HepG2 (cell line): ENCODE results near the gene UBB. TPM values are rescaled to one million over a fixed set of nuclear protein-coding genes. Genes with fewer than 3 reads are reported as not detected.

Experiments used
- CEBPG ChIP-seq: IDR thresholded peaks from 2 replicates; pipeline ENCODE4 v1.6.1; 2016
- HNRNPUL1 ChIP-seq: fragments of 200-400 bp; formaldehyde crosslinking; IDR thresholded peaks from 2 replicates; pipeline ENCODE4 v1.6.1; 2017; ENCODE audit warnings: low read depth, mild to moderate bottlenecking, low read length, moderate library complexity
- KAT2B ChIP-seq: fragments of 150-350 bp; IDR thresholded peaks from 2 replicates; pipeline ENCODE4 v1.6.1; 2014; ENCODE audit warnings: low read depth, low read length, borderline replicate concordance
- KLF11 ChIP-seq: IDR thresholded peaks from 2 replicates; pipeline ENCODE4 v1.6.1; 2016; ENCODE audit warnings: missing compliant biosample characterization
- PRDM4 ChIP-seq: sonication (generic); formaldehyde crosslinking; IDR thresholded peaks from 2 replicates; pipeline ENCODE4 v1.9.0; 2021; ENCODE audit warnings: missing genetic modification reagents, borderline replicate concordance
- RBAK ChIP-seq: sonication (generic); formaldehyde crosslinking; IDR thresholded peaks from 2 replicates; pipeline ENCODE4 v1.5.1; 2020; ENCODE audit warnings: mild to moderate bottlenecking, missing genetic modification reagents
- REXO4 ChIP-seq: sonication (generic); formaldehyde crosslinking; IDR thresholded peaks from 2 replicates; pipeline ENCODE4 v1.8.0; 2022; ENCODE audit warnings: missing genetic modification reagents, mild to moderate bottlenecking, borderline replicate concordance
- RFX1 ChIP-seq: fragments of 450-650 bp; IDR thresholded peaks from 2 replicates; pipeline ENCODE4 v1.6.1; 2017
- RFXAP ChIP-seq: sonication (generic); formaldehyde crosslinking; IDR thresholded peaks from 2 replicates; pipeline ENCODE4 v1.4.0; 2020; ENCODE audit warnings: missing genetic modification reagents, borderline replicate concordance
- RXRA ChIP-seq: sonication (generic); formaldehyde crosslinking; IDR thresholded peaks from 2 replicates; pipeline ENCODE4 v1.5.1; 2020; ENCODE audit warnings: missing genetic modification reagents
- SATB2 ChIP-seq: sonication (generic); formaldehyde crosslinking; IDR thresholded peaks from 2 replicates; pipeline ENCODE4 v1.5.0; 2020; ENCODE audit warnings: missing genetic modification reagents
- SMC3 ChIP-seq: IDR thresholded peaks from 2 replicates; pipeline ENCODE4 v1.6.1; 2011; ENCODE audit warnings: low read length, improper control_type of control experiment
- TMF1 ChIP-seq: sonication (generic); formaldehyde crosslinking; IDR thresholded peaks from 2 replicates; pipeline ENCODE4 v1.8.1; 2022; ENCODE audit warnings: low read depth, missing genetic modification reagents
- YEATS2 ChIP-seq: sonication (generic); formaldehyde crosslinking; IDR thresholded peaks from 2 replicates; pipeline ENCODE4 v1.4.0; 2020; ENCODE audit warnings: missing genetic modification reagents, borderline replicate concordance
- ZBTB39 ChIP-seq: sonication (generic); formaldehyde crosslinking; IDR thresholded peaks from 2 replicates; pipeline ENCODE4 v1.5.0; 2020; ENCODE audit warnings: missing genetic modification reagents
- ZFP36L1 ChIP-seq: sonication (generic); formaldehyde crosslinking; IDR thresholded peaks from 2 replicates; pipeline ENCODE4 v1.8.0; 2022; ENCODE audit warnings: mild to moderate bottlenecking, missing genetic modification reagents, moderate library complexity
- ZNF12 ChIP-seq: sonication (generic); formaldehyde crosslinking; IDR thresholded peaks from 2 replicates; pipeline ENCODE4 v1.5.0; 2020; ENCODE audit warnings: missing genetic modification reagents
- ZNF224 ChIP-seq: sonication (generic); formaldehyde crosslinking; IDR thresholded peaks from 2 replicates; pipeline ENCODE4 v1.5.0; 2020; ENCODE audit warnings: mild to moderate bottlenecking, missing genetic modification reagents
- ZNF709 ChIP-seq: sonication (generic); formaldehyde crosslinking; IDR thresholded peaks from 2 replicates; pipeline ENCODE4 v1.5.0; 2020; ENCODE audit warnings: mild to moderate bottlenecking, missing genetic modification reagents
- ZNF766 ChIP-seq: sonication (generic); formaldehyde crosslinking; IDR thresholded peaks from 2 replicates; pipeline ENCODE4 v1.5.0; 2020; ENCODE audit warnings: missing genetic modification reagents, borderline replicate concordance
- ZNF768 ChIP-seq: sonication (generic); formaldehyde crosslinking; IDR thresholded peaks from 2 replicates; pipeline ENCODE4 v1.4.0; 2020; ENCODE audit warnings: missing genetic modification reagents
- polyA plus RNA-seq, 8 experiments: library from polyadenylated mRNA; depleted of rRNA in 3 of 8; stranded (reverse) in 7 of 8; unstranded in 1 of 8; fragments of >200 nt; fragmentation: Illumina TruSeq in 4 of 8; extraction: Trizol in 4 of 8; gene quantifications; 2 replicates each; pipeline versions ENCODE4 v1.2.1 to v1.2.3, GENCODE V29; 2011 to 2016; ENCODE audit warnings: low read depth in 4 of 8, missing spikeins in 1 of 8, mixed read lengths in 1 of 8; ENCODE audit not compliant: insufficient read depth in 1 of 8
- total RNA-seq, 5 experiments: library from RNA; depleted of rRNA; stranded (reverse); fragments of >200 nt; fragmentation: Illumina TruSeq; extraction: Trizol; gene quantifications; 2 replicates each; pipeline ENCODE4 v1.2.3, GENCODE V29; 2016; ENCODE audit warnings: low read depth in 1 of 5
- TF ChIP-seq, protein P1 (sequence below): sonication (generic); formaldehyde crosslinking; IDR thresholded peaks from 2 replicates; pipeline ENCODE4 v1.4.0; 2020; ENCODE audit warnings: missing genetic modification reagents, borderline replicate concordance
- TF ChIP-seq, protein P2 (sequence below): IDR thresholded peaks from 2 replicates; pipeline ENCODE4 v1.6.1; 2016; ENCODE audit warnings: missing compliant biosample characterization, missing genetic modification reagents, borderline replicate concordance

UBB gene
- total and polyA plus RNA-seq, 2 of the 13 experiments (the other 11 are each of a cell fraction or from before 2014, with no cell fraction given): 1,130 to 2,066 TPM

DNA sequence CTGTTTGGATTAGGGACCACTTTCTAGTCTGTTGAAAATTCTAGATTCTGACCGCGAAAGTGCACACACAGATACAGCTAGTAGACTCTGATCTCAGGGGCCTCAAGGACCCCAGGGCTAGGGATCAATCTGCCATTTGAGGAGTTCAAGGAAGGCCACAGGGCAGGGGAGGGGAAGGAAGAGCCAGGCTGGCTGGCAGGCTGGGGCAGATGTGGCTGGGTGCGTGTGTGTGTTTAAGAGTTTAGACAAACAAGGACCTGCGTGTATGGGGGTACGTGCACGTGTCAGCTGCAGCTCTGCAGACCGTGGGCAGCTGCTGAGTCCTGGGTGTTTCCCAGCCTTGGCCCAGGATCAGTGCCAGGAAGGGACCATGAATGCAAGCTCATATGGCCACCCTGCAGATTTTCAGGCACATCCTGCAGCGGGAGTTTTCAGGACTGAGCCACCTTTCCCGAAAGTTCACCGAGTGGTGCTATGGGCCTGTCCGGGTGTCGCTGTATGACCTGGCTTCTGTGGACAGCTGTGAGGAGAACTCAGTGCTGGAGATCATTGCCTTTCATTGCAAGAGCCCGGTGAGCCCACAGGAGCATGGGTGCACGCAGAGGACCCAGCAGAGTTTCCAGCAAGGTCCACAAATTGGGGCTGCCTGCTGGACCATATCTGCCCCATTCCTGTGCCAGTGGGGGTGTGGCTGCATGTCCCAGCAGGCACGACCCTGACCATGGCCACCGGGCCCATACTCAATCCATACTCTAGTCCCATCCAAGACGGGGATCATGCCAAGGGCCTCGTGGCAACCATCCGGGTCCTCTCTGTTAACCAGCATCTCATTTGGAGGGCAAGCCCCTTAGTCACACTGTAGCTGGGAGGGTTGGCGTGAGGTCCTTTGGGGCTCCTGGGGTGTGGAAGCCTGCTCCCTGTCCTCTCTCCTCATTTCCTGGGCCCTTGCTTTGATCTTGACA is 45.1 kb downstream of the UBB start (continued):
- 0 out of 2 replicates have a peak, but pooled peaks have one; percentile 46 for TF ChIP-seq ZNF12 (CRISPR knock-in tag)
- TF ChIP-seq YEATS2 (CRISPR knock-in tag): no peak
- TF ChIP-seq RFX1: no peak
- TF ChIP-seq KAT2B: no peak
- TF ChIP-seq ZFP36L1 (CRISPR knock-in tag): no peak
- TF ChIP-seq RXRA: peak; percentile 92
- TF ChIP-seq REXO4 (CRISPR knock-in tag): no peak
- no peak for TF ChIP-seq ZNF709
- TF ChIP-seq KLF11 (CRISPR knock-in tag): no peak
- no peak for TF ChIP-seq PRDM4 (CRISPR knock-in tag)
- TF ChIP-seq RBAK: no peak; the same call in 1 of the 2 replicates
- TF ChIP-seq ZNF224 (CRISPR knock-in tag): no peak
- no peak for TF ChIP-seq CEBPG (CRISPR knock-in tag)
- TF ChIP-seq, protein P1, sequence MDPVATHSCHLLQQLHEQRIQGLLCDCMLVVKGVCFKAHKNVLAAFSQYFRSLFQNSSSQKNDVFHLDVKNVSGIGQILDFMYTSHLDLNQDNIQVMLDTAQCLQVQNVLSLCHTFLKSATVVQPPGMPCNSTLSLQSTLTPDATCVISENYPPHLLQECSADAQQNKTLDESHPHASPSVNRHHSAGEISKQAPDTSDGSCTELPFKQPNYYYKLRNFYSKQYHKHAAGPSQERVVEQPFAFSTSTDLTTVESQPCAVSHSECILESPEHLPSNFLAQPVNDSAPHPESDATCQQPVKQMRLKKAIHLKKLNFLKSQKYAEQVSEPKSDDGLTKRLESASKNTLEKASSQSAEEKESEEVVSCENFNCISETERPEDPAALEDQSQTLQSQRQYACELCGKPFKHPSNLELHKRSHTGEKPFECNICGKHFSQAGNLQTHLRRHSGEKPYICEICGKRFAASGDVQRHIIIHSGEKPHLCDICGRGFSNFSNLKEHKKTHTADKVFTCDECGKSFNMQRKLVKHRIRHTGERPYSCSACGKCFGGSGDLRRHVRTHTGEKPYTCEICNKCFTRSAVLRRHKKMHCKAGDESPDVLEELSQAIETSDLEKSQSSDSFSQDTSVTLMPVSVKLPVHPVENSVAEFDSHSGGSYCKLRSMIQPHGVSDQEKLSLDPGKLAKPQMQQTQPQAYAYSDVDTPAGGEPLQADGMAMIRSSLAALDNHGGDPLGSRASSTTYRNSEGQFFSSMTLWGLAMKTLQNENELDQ (CRISPR knock-in tag): no peak
- TF ChIP-seq SMC3: no peak
- no peak for TF ChIP-seq TMF1 (CRISPR knock-in tag)
- TF ChIP-seq, protein P2, sequence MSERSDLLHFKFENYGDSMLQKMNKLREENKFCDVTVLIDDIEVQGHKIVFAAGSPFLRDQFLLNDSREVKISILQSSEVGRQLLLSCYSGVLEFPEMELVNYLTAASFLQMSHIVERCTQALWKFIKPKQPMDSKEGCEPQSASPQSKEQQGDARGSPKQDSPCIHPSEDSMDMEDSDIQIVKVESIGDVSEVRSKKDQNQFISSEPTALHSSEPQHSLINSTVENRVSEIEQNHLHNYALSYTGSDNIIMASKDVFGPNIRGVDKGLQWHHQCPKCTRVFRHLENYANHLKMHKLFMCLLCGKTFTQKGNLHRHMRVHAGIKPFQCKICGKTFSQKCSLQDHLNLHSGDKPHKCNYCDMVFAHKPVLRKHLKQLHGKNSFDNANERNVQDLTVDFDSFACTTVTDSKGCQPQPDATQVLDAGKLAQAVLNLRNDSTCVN (CRISPR knock-in tag): peak; percentile 85; the same call in 1 of the 2 replicates
- peak; percentile 33; the same call in 1 of the 2 replicates for TF ChIP-seq ZNF766 (CRISPR knock-in tag)
- no peak for TF ChIP-seq ZNF768 (CRISPR knock-in tag)
- TF ChIP-seq RFXAP (CRISPR knock-in tag): peak; percentile 51; the same call in 1 of the 2 replicates
- no peak for TF ChIP-seq SATB2 (CRISPR knock-in tag)
- no peak for TF ChIP-seq HNRNPUL1
- no peak for TF ChIP-seq ZBTB39 (CRISPR knock-in tag)
